IMR-90 (cell line): ENCODE results near the gene DIP2C. TPM values are rescaled to one million over a fixed set of nuclear protein-coding genes. Genes with fewer than 3 reads are reported as not detected.
"Not testable (repeated sequence)": the region's sequence is repeated elsewhere in the genome, so short reads cannot be mapped to it uniquely, and the experiment has no call there.

ENCODE experiments used
- ATAC-seq: fragments of 200-7000 bp; cut with Tn5 transposase; 2 replicates; pipeline ENCODE4 v1.9.1; 2020; ENCODE audit warnings: low read depth, mild to moderate bottlenecking, moderate library complexity
- BruUV-seq: library from RNA; stranded (reverse); fragments of 400-500 nt; replicated peaks from 2 replicates; lab custom pipeline; 2021; lab: Mats Ljungman, UMichigan
- CTCF ChIA-PET: fragments of 300-600 bp; formaldehyde crosslinking; extraction: SDS; loops from one replicate; lab custom pipeline; 2021; ENCODE audit warnings: antibody characterized with exemption; lab: Yijun Ruan, JAX
- POLR2A ChIA-PET: fragments of 300-600 bp; sonication (Branson Sonifier 250); formaldehyde crosslinking; loops from one replicate; lab custom pipeline; 2022; ENCODE audit warnings: antibody characterized with exemption; ENCODE audit not compliant: unreplicated experiment; lab: Charles Lee
- DNase-seq: peaks from one replicate; pipeline ENCODE4 v3.0.0; 2013
- H2AFZ ChIP-seq: replicated peaks from 2 replicates; pipeline ENCODE3; 2013; ENCODE audit warnings: low read length, mild to moderate bottlenecking; ENCODE audit not compliant: poor library complexity
- H2AK5ac ChIP-seq: 2 replicates; pipeline ENCODE4 v1.6.1; 2013; ENCODE audit warnings: low read depth, low read length, inconsistent platforms
- H2AK9ac ChIP-seq: replicated peaks from 2 replicates; pipeline ENCODE3; 2013; ENCODE audit warnings: mild to moderate bottlenecking, low read depth, low read length, moderate library complexity; ENCODE audit not compliant: poor library complexity
- H2BK120ac ChIP-seq: 2 replicates; pipeline ENCODE4 v1.6.1; 2013; ENCODE audit warnings: low read depth, low read length, inconsistent platforms
- H2BK15ac ChIP-seq: 3 replicates; pipeline ENCODE4 v1.6.1; 2013; ENCODE audit warnings: low read depth, low read length, inconsistent platforms
- H2BK20ac ChIP-seq: 2 replicates; pipeline ENCODE4 v1.6.1; 2013; ENCODE audit warnings: low read depth, mild to moderate bottlenecking, inconsistent platforms, low read length, moderate library complexity
- H2BK5ac ChIP-seq: 2 replicates; pipeline ENCODE4 v1.6.1; 2013; ENCODE audit warnings: mild to moderate bottlenecking, low read depth, low read length, inconsistent platforms; ENCODE audit not compliant: poor library complexity, severe bottlenecking
- H3K14ac ChIP-seq: replicated peaks from 2 replicates; pipeline ENCODE4 v1.6.1; 2013; ENCODE audit warnings: low read depth, low read length, inconsistent platforms
- H3K18ac ChIP-seq: 2 replicates; pipeline ENCODE4 v1.6.1; 2013; ENCODE audit warnings: low read depth, low read length, control low read depth
- H3K23ac ChIP-seq: 2 replicates; pipeline ENCODE4 v1.6.1; 2013; ENCODE audit warnings: low read depth, low read length, inconsistent platforms
- H3K27ac ChIP-seq: 2 replicates; pipeline ENCODE4 v1.5.1; 2013; ENCODE audit warnings: mild to moderate bottlenecking, control low read depth, low read length; ENCODE audit not compliant: insufficient read depth
- H3K27me3 ChIP-seq: 2 replicates; pipeline ENCODE4 v1.6.1; 2013; ENCODE audit warnings: low read length; ENCODE audit not compliant: control insufficient read depth, insufficient read depth
- H3K36me3 ChIP-seq: 2 replicates; pipeline ENCODE4 v1.6.1; 2013; ENCODE audit warnings: low read length, mixed read lengths; ENCODE audit not compliant: control insufficient read depth, insufficient read depth
- H3K4ac ChIP-seq: 2 replicates; pipeline ENCODE4 v1.6.1; 2013; ENCODE audit warnings: low read depth, low read length, inconsistent platforms
- H3K4me1 ChIP-seq: 2 replicates; pipeline ENCODE4 v1.6.1; 2013; ENCODE audit warnings: low read length, mixed read lengths; ENCODE audit not compliant: control insufficient read depth, insufficient read depth
- H3K4me2 ChIP-seq: 2 replicates; pipeline ENCODE4 v1.6.1; 2013; ENCODE audit warnings: low read depth, mild to moderate bottlenecking, control low read depth, low read length, moderate library complexity
- H3K4me3 ChIP-seq: 2 replicates; pipeline ENCODE4 v1.5.1; 2013; ENCODE audit warnings: low read depth, mild to moderate bottlenecking, control low read depth, low read length, moderate library complexity; ENCODE audit not compliant: insufficient read depth
- H3K56ac ChIP-seq: 2 replicates; pipeline ENCODE4 v1.6.1; 2013; ENCODE audit warnings: low read length, inconsistent platforms; ENCODE audit not compliant: insufficient read depth; ENCODE audit errors: extremely low read depth
- H3K79me1 ChIP-seq, 2 experiments: 2 replicates each; pipeline ENCODE4 v1.6.1; 2013; ENCODE audit warnings: low read length in 2 of 2, inconsistent platforms in 1 of 2, low read depth in 1 of 2
- H3K9ac ChIP-seq: 2 replicates; pipeline ENCODE4 v1.6.1; 2013; ENCODE audit warnings: low read depth, low read length, control low read depth
- H3K9me1 ChIP-seq: 2 replicates; pipeline ENCODE4 v1.6.1; 2013; ENCODE audit warnings: low read length, inconsistent platforms; ENCODE audit not compliant: insufficient read depth
- H3K9me3 ChIP-seq: 2 replicates; pipeline ENCODE4 v1.6.1; 2013; ENCODE audit warnings: low read length; ENCODE audit not compliant: control insufficient read depth, insufficient read depth
- H4K20me1 ChIP-seq: 2 replicates; pipeline ENCODE4 v1.6.1; 2013; ENCODE audit warnings: low read length, inconsistent platforms; ENCODE audit not compliant: insufficient read depth
- H4K5ac ChIP-seq: 2 replicates; pipeline ENCODE4 v1.6.1; 2013; ENCODE audit warnings: mild to moderate bottlenecking, low read depth, low read length, control low read depth
- H4K8ac ChIP-seq, 2 experiments: 2 replicates each; pipeline ENCODE4 v1.6.1; 2013; ENCODE audit warnings: low read depth in 2 of 2, low read length in 2 of 2, control low read depth in 1 of 2, inconsistent platforms in 1 of 2
- H4K91ac ChIP-seq: 2 replicates; pipeline ENCODE4 v1.6.1; 2013; ENCODE audit warnings: low read depth, low read length, inconsistent platforms; ENCODE audit not compliant: insufficient read depth
- WGBS, 2 experiments: methylation state at CpG; one replicate each; pipeline versions ENCODE4 v1.1.5 to v1.1.7; 2013; ENCODE audit warnings: missing lambda C conversion rate in 2 of 2; ENCODE audit not compliant: insufficient read length in 1 of 2; ENCODE audit errors: extremely low coverage in 2 of 2; 5-methylcytosine and 5-hydroxymethylcytosine counted together
- dilution Hi-C: fragments of 300-500 bp; cut with HindIII; formaldehyde crosslinking; loops from one replicate; pipeline ENCODE4 v1.14.3; 2018; ENCODE audit warnings: low sequenced_read_pairs; ENCODE audit not compliant: unreplicated experiment
- in situ Hi-C: fragments of 300-500 bp; cut with MboI; formaldehyde crosslinking; loops from 3 replicates; pipeline ENCODE4 v1.14.3; 2019; ENCODE audit warnings: low sequenced_read_pairs, inconsistent platforms, mixed read lengths
- intact Hi-C: fragments of 100-400 bp; cut with micrococcal nuclease; formaldehyde crosslinking; loops from 2 replicates; pipeline ENCODE4 v1.10.0; 2022
- polyA plus RNA-seq, 3 experiments: library from polyadenylated mRNA; depleted of rRNA; stranded (reverse); fragments of >200 nt; gene quantifications; 2 replicates each; pipeline ENCODE4 v1.2.3, GENCODE V29; 2012; ENCODE audit warnings: low replicate concordance in 1 of 3
- total RNA-seq: library from RNA; depleted of rRNA; stranded (reverse); fragments of >200 nt; gene quantifications from 2 replicates; pipeline ENCODE4 v1.2.3, GENCODE V29; 2012

The DIP2C gene
- total and polyA plus RNA-seq, 2 of the 4 experiments (the other 2 are of a cell fraction): 8.6 to 17.3 TPM

- ATAC-seq, CTCF ChIA-PET: not testable (repeated sequence)
Measured at GRCh38 chr10:323046-323445, 366.4 kb downstream of the DIP2C start.

More at GRCh38 chr10:323046-323445, 366.4 kb downstream of the DIP2C start:
- H3K56ac ChIP-seq, H3K14ac ChIP-seq, POLR2A ChIA-PET, H3K9me3 ChIP-seq, DNase-seq, H3K23ac ChIP-seq, intact Hi-C loops, H4K5ac ChIP-seq, H3K4me3 ChIP-seq, H4K20me1 ChIP-seq, in situ Hi-C loops, dilution Hi-C loops, H3K9ac ChIP-seq, H3K18ac ChIP-seq, H2BK15ac ChIP-seq, H3K27me3 ChIP-seq, H2AFZ ChIP-seq, H2AK9ac ChIP-seq, BruUV-seq, H3K4me2 ChIP-seq: not testable (repeated sequence)
- peak overlapping the region; percentile 71; the same call in 1 of the 2 replicates for H3K27ac ChIP-seq
- WGBS, 2 experiments: 90% methylated on average over 8 of the region's 43 CpGs; no CpG with 5 or more reads in 1 of the 2 experiments
- peak overlapping the region; percentile 24 to 82; a peak in 3 of 4 replicates for H4K8ac ChIP-seq
- peaks cover 10% of the 10 kb centered on the region for H3K4me1 ChIP-seq
- peak overlapping the region; percentile 63; the same call in 1 of the 2 replicates for H3K4ac ChIP-seq
- peaks cover 29% of the 10 kb centered on the region for H3K36me3 ChIP-seq
- peaks cover 0 to 32% of the 10 kb centered on the region in 2 experiments; a peak in 3 of 4 replicates for H3K79me1 ChIP-seq
- H3K9me1 ChIP-seq: peaks cover 18% of the 10 kb centered on the region
- peak overlapping the region; percentile 42; the same call in 1 of the 2 replicates for H2BK20ac ChIP-seq
- 0 out of 2 replicates have a peak overlapping the region, but pooled peaks have one; percentile 49 for H2AK5ac ChIP-seq
- H2BK5ac ChIP-seq: peak overlapping the region; percentile 86
- peak overlapping the region; percentile 85; the same call in 1 of the 2 replicates for H2BK120ac ChIP-seq
- H4K91ac ChIP-seq: peak overlapping the region; percentile 72; the same call in 1 of the 2 replicates
